K562 (cell line): Measurements from ENCODE around the gene DPH1. TPM values are rescaled to one million over a fixed set of nuclear protein-coding genes. Genes with fewer than 3 reads are reported as not detected.

ENCODE experiments used
- ATAC-seq: fragments of 200-7000 bp; cut with Tn5 transposase; 3 replicates; pipeline ENCODE4 v1.9.1; 2020; ENCODE audit warnings: moderate library complexity
- BruUV-seq: library from RNA; stranded (reverse); fragments of 400-500 nt; replicated peaks from 2 replicates; lab custom pipeline; 2021; lab: Mats Ljungman, UMichigan
- CTCF ChIA-PET: fragments of 300-600 bp; formaldehyde crosslinking; extraction: SDS; loops from one replicate; lab custom pipeline; 2021; ENCODE audit warnings: low intra/inter-chr PET ratio; lab: Yijun Ruan, JAX
- POLR2A ChIA-PET: fragments of 300-600, 350-650 bp; sonication (Branson Sonifier 250); formaldehyde crosslinking; extraction: SDS; loops from one replicate; lab custom pipeline; 2021; ENCODE audit warnings: antibody characterized with exemption, inconsistent platforms; lab: Yijun Ruan, JAX
- DNase-seq, 4 experiments: peaks; one replicate each; pipeline versions ENCODE4 v3.0.0 to v3.0.0-alpha.2; 2011 to 2018; ENCODE audit warnings: low spot score in 3 of 4, mixed read lengths in 3 of 4; ENCODE audit errors: extremely low read depth in 1 of 4
- FAIRE-seq: peaks from 2 replicates; lab custom pipeline; 2011; peaks lifted over from hg19 to GRCh38; lab: Jason Lieb, UNC
- H2AFZ ChIP-seq: 2 replicates; pipeline ENCODE4 v1.6.0; 2011; ENCODE audit warnings: low read depth, low read length, control low read depth, inconsistent platforms
- H3K27ac ChIP-seq: fragments of 200-600 bp; 3 replicates; pipeline ENCODE4 v1.8.0; 2011; ENCODE audit warnings: low read depth, mild to moderate bottlenecking, control low read depth, inconsistent platforms, low read length, moderate library complexity, mixed read lengths; ENCODE audit errors: extremely low read depth
- H3K27me3 ChIP-seq, 2 experiments: fragments of 300-600 bp in 1 of 2; 2 replicates in 1 of 2; 3 replicates in 1 of 2; pipeline versions ENCODE4 v1.6.0 to v1.8.0; 2011; ENCODE audit warnings: inconsistent platforms in 2 of 2, low read length in 2 of 2, mild to moderate bottlenecking in 1 of 2, mixed read lengths in 1 of 2, moderate library complexity in 1 of 2; ENCODE audit not compliant: control insufficient read depth in 2 of 2, insufficient read depth in 2 of 2
- H3K36me3 ChIP-seq: fragments of 300-600 bp; 3 replicates; pipeline ENCODE4 v1.8.0; 2011; ENCODE audit warnings: mild to moderate bottlenecking, low read length, inconsistent platforms; ENCODE audit not compliant: control insufficient read depth, insufficient read depth
- H3K4me1 ChIP-seq, 2 experiments: fragments of 200-600 bp in 1 of 2; replicated peaks in 1 of 2; 2 replicates in 1 of 2; 3 replicates in 1 of 2; pipeline versions ENCODE4 v1.5.1 to v1.8.0; 2011; ENCODE audit warnings: inconsistent platforms in 2 of 2, low read length in 2 of 2, mild to moderate bottlenecking in 1 of 2, mixed read lengths in 1 of 2, moderate library complexity in 1 of 2; ENCODE audit not compliant: control insufficient read depth in 2 of 2, insufficient read depth in 2 of 2
- H3K4me2 ChIP-seq: 2 replicates; pipeline ENCODE4 v1.6.1; 2011; ENCODE audit warnings: low read length, control low read depth, inconsistent platforms, mixed read lengths; ENCODE audit not compliant: insufficient read depth
- H3K4me3 ChIP-seq: fragments of 200-600 bp; sonication (generic), shearing (Covaris generic); 2 replicates; pipeline ENCODE4 v1.5.1; 2016; ENCODE audit warnings: control low read depth, inconsistent platforms
- H3K79me2 ChIP-seq: fragments of 200-600 bp; 3 replicates; pipeline ENCODE4 v1.8.0; 2011; ENCODE audit warnings: low read length, inconsistent platforms; ENCODE audit not compliant: control insufficient read depth, insufficient read depth
- H3K9ac ChIP-seq, 2 experiments: 2 replicates each; pipeline versions ENCODE4 v1.6.0 to v1.6.1; 2011; ENCODE audit warnings: low read depth in 2 of 2, low read length in 2 of 2, control low read depth in 1 of 2, inconsistent platforms in 1 of 2, mild to moderate bottlenecking in 1 of 2, mixed read lengths in 1 of 2; ENCODE audit not compliant: insufficient read depth in 1 of 2
- H3K9me1 ChIP-seq: one replicate; pipeline ENCODE4 v1.6.0; 2011; ENCODE audit warnings: inconsistent platforms, mild to moderate bottlenecking, low read length, moderate library complexity; ENCODE audit not compliant: control insufficient read depth, insufficient read depth
- H3K9me3 ChIP-seq: replicated peaks from 2 replicates; pipeline ENCODE4 v1.5.1; 2011; ENCODE audit warnings: low read depth, low read length, inconsistent platforms; ENCODE audit not compliant: control insufficient read depth, insufficient read depth
- H4K20me1 ChIP-seq: replicated peaks from 2 replicates; pipeline ENCODE4 v1.6.1; 2011; ENCODE audit warnings: low read length, inconsistent platforms, mixed read lengths; ENCODE audit not compliant: control insufficient read depth, insufficient read depth
- ARHGAP35 ChIP-seq: fragments of 450-650 bp; IDR thresholded peaks from 2 replicates; pipeline ENCODE4 v1.6.1; 2018; ENCODE audit not compliant: partially characterized antibody
- EGR1 ChIP-seq: fragments of 450-650 bp; conservative IDR thresholded peaks from 2 replicates; pipeline ENCODE4 v1.6.1; 2017; ENCODE audit warnings: mild to moderate bottlenecking
- ETV1 ChIP-seq: fragments of 450-650 bp; conservative IDR thresholded peaks from 2 replicates; pipeline ENCODE4 v1.6.1; 2016; ENCODE audit warnings: missing genetic modification characterization, control low read depth, low read depth, missing compliant biosample characterization
- SIRT6 ChIP-seq: IDR thresholded peaks from one replicate; pipeline ENCODE4 v1.6.1; 2012; ENCODE audit warnings: low read depth, mild to moderate bottlenecking, control low read depth, inconsistent platforms, low read length, moderate library complexity
- SMARCA5 ChIP-seq: fragments of 450-650 bp; IDR thresholded peaks from 2 replicates; pipeline ENCODE4 v1.6.1; 2016
- TRIM28 ChIP-seq: fragments of 450-650 bp; IDR thresholded peaks from 2 replicates; pipeline ENCODE4 v1.6.1; 2017
- ZBTB1 ChIP-seq: sonication (generic); formaldehyde crosslinking; IDR thresholded peaks from 2 replicates; pipeline ENCODE4 v1.8.1; 2023; ENCODE audit warnings: missing genetic modification reagents, low read depth, mild to moderate bottlenecking, borderline replicate concordance
- ZBTB17 ChIP-seq: fragments of 450-650 bp; formaldehyde crosslinking; IDR thresholded peaks from 2 replicates; pipeline ENCODE4 v1.4.0; 2020; ENCODE audit warnings: mild to moderate bottlenecking
- ZNF347 ChIP-seq: fragments of 450-650 bp; formaldehyde crosslinking; IDR thresholded peaks from 2 replicates; pipeline ENCODE4 v1.4.0; 2020; ENCODE audit warnings: low read depth, mild to moderate bottlenecking, moderate library complexity
- ZNF778 ChIP-seq: fragments of 450-650 bp; formaldehyde crosslinking; IDR thresholded peaks from 2 replicates; pipeline ENCODE4 v1.4.0; 2020; ENCODE audit warnings: mild to moderate bottlenecking, moderate library complexity
- WGBS: fragments of 100-300 bp; shearing (Covaris generic); methylation state at CpG from one replicate; pipeline ENCODE4 v1.1.6; 2016; ENCODE audit warnings: low coverage, mixed read lengths; ENCODE audit not compliant: insufficient coverage; ENCODE audit errors: missing lambda C conversion rate; 5-methylcytosine and 5-hydroxymethylcytosine counted together
- in situ Hi-C: fragments of 300-500 bp; cut with MboI; formaldehyde crosslinking; loops from 4 replicates; pipeline ENCODE4 v1.15.0; 2018; ENCODE audit warnings: inconsistent platforms, mixed read lengths
- intact Hi-C: fragments of 100-400 bp; cut with micrococcal nuclease; formaldehyde crosslinking; loops from 2 replicates; pipeline ENCODE4 v1.14.2; 2022
- polyA plus RNA-seq, 8 experiments: library from polyadenylated mRNA; depleted of rRNA in 4 of 8; stranded (reverse) in 5 of 8; unstranded in 3 of 8; fragments of >200 nt; fragmentation: Nextera tagmentation in 2 of 8; fragmentation: Illumina TruSeq in 1 of 8; extraction: Ambion mirVana in 2 of 8; extraction: Trizol in 1 of 8; gene quantifications; 2 replicates each; pipeline versions ENCODE4 v1.2.1 to v1.2.3, GENCODE V29; 2011 to 2014; ENCODE audit warnings: inconsistent platforms in 1 of 8, missing spikeins in 1 of 8
- total RNA-seq, 7 experiments: library from RNA; depleted of rRNA in 6 of 7; stranded (reverse); fragments of >200 nt in 6 of 7; fragmentation: Illumina TruSeq in 2 of 7; extraction: Trizol in 2 of 7; gene quantifications; 2 replicates each; pipeline versions ENCODE4 v1.2.1 to v1.2.3, GENCODE V29; 2011 to 2021; ENCODE audit warnings: low replicate concordance in 1 of 7
- TF ChIP-seq, protein P1 (sequence below): fragments of 450-650 bp; IDR thresholded peaks from 2 replicates; pipeline ENCODE4 v1.6.1; 2016
- TF ChIP-seq, protein P2 (sequence below): fragments of 450-650 bp; IDR thresholded peaks from 2 replicates; pipeline ENCODE4 v1.6.1; 2017; ENCODE audit warnings: mild to moderate bottlenecking, moderate library complexity
- TF ChIP-seq, protein P3 (sequence below): sonication (generic); formaldehyde crosslinking; IDR thresholded peaks from 2 replicates; pipeline ENCODE4 v1.5.0; 2020; ENCODE audit warnings: missing genetic modification reagents
- TF ChIP-seq, protein P4 (sequence below): fragments of 250-450 bp; sonication (Bioruptor Pico); IDR thresholded peaks from 2 replicates; pipeline ENCODE4 v1.5.0; 2020; ENCODE audit warnings: mild to moderate bottlenecking
- TF ChIP-seq, protein P5 (sequence below): fragments of 450-650 bp; IDR thresholded peaks from 2 replicates; pipeline ENCODE4 v1.7.0; 2016; ENCODE audit warnings: borderline replicate concordance

DPH1 gene
- total and polyA plus RNA-seq, 9 of the 15 experiments (the other 6 are each of a cell fraction or from before 2014, with no cell fraction given), result 0.42 to 40.6 (median 20.2) TPM

DNA sequence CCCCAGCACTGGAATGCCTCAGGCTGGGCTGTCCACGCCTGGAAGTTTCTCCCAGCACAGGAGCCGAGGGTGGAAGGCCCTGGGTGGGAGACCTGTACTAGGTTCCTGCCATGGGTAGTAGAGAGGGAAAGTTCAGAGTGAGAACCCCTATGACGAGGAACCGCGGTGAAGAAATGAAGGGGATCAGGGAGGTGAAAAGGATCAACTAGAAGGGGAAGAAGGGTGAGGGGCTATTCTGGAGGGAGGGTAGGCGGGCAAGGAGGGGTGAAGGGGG, 30.4 kb downstream of the DPH1 start:
- Histone ChIP-seq H3K9ac (no peak overlapping the region), H3K36me3 (peaks cover 10% of the 10 kb centered on the region; the same call in 1 of the 3 replicates), H4K20me1 (no peaks in the 10 kb centered on the region), H3K27me3 (no peaks in the 10 kb centered on the region), H3K79me2 (no peaks in the 10 kb centered on the region), H3K4me1 (peaks cover 0 to 35% of the 10 kb centered on the region in 2 experiments; a peak in 2 of 5 replicates), H3K4me2 (no peak overlapping the region), H3K9me3 (no peaks in the 10 kb centered on the region), H3K27ac (no peak overlapping the region), H2AFZ (no peak overlapping the region), H3K9me1 (no peaks in the 10 kb centered on the region), H3K4me3 (no peak overlapping the region)
- in situ Hi-C loops, result loop anchor here (10.0 kb wide), 1 partner anchor 184 kb away; no protein-coding TSS in a partner anchor
- no TSS peak for BruUV-seq
- CTCF ChIA-PET, result no interaction called here
- WGBS, result 81% methylated on average over 3 of the region's 6 CpGs
- intact Hi-C loops, result no loop called here
- FAIRE-seq (no peak), DNase-seq (no peak), ATAC-seq (no peak)
- POLR2A ChIA-PET, result no interaction called here
- TF ChIP-seq ETV1 (tag), result no peak
- TF ChIP-seq, protein P1, sequence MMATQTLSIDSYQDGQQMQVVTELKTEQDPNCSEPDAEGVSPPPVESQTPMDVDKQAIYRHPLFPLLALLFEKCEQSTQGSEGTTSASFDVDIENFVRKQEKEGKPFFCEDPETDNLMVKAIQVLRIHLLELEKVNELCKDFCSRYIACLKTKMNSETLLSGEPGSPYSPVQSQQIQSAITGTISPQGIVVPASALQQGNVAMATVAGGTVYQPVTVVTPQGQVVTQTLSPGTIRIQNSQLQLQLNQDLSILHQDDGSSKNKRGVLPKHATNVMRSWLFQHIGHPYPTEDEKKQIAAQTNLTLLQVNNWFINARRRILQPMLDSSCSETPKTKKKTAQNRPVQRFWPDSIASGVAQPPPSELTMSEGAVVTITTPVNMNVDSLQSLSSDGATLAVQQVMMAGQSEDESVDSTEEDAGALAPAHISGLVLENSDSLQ, result no peak
- TF ChIP-seq, protein P2, sequence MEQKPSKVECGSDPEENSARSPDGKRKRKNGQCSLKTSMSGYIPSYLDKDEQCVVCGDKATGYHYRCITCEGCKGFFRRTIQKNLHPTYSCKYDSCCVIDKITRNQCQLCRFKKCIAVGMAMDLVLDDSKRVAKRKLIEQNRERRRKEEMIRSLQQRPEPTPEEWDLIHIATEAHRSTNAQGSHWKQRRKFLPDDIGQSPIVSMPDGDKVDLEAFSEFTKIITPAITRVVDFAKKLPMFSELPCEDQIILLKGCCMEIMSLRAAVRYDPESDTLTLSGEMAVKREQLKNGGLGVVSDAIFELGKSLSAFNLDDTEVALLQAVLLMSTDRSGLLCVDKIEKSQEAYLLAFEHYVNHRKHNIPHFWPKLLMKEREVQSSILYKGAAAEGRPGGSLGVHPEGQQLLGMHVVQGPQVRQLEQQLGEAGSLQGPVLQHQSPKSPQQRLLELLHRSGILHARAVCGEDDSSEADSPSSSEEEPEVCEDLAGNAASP, result no peak
- no peak for TF ChIP-seq EGR1
- TF ChIP-seq ZBTB1 (CRISPR knock-in tag), result no peak
- TF ChIP-seq ZNF778 (CRISPR knock-in tag), result no peak
- no peak for TF ChIP-seq SMARCA5
- no peak for TF ChIP-seq SIRT6
- no peak for TF ChIP-seq ARHGAP35
- TF ChIP-seq TRIM28, result no peak
- TF ChIP-seq ZNF347 (CRISPR knock-in tag), result no peak
- no peak for TF ChIP-seq ZBTB17 (CRISPR knock-in tag)
- TF ChIP-seq, protein P3, sequence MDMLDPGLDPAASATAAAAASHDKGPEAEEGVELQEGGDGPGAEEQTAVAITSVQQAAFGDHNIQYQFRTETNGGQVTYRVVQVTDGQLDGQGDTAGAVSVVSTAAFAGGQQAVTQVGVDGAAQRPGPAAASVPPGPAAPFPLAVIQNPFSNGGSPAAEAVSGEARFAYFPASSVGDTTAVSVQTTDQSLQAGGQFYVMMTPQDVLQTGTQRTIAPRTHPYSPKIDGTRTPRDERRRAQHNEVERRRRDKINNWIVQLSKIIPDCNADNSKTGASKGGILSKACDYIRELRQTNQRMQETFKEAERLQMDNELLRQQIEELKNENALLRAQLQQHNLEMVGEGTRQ (CRISPR knock-in tag), result no peak
- TF ChIP-seq, protein P4, sequence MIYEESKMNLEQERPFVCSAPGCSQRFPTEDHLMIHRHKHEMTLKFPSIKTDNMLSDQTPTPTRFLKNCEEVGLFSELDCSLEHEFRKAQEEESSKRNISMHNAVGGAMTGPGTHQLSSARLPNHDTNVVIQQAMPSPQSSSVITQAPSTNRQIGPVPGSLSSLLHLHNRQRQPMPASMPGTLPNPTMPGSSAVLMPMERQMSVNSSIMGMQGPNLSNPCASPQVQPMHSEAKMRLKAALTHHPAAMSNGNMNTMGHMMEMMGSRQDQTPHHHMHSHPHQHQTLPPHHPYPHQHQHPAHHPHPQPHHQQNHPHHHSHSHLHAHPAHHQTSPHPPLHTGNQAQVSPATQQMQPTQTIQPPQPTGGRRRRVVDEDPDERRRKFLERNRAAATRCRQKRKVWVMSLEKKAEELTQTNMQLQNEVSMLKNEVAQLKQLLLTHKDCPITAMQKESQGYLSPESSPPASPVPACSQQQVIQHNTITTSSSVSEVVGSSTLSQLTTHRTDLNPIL (CRISPR knock-in tag), result no peak
- TF ChIP-seq, protein P5, sequence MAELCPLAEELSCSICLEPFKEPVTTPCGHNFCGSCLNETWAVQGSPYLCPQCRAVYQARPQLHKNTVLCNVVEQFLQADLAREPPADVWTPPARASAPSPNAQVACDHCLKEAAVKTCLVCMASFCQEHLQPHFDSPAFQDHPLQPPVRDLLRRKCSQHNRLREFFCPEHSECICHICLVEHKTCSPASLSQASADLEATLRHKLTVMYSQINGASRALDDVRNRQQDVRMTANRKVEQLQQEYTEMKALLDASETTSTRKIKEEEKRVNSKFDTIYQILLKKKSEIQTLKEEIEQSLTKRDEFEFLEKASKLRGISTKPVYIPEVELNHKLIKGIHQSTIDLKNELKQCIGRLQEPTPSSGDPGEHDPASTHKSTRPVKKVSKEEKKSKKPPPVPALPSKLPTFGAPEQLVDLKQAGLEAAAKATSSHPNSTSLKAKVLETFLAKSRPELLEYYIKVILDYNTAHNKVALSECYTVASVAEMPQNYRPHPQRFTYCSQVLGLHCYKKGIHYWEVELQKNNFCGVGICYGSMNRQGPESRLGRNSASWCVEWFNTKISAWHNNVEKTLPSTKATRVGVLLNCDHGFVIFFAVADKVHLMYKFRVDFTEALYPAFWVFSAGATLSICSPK, result no peak
